Naive B cell (primary cell): ENCODE results near the gene ABHD18. TPM values are rescaled to one million over a fixed set of nuclear protein-coding genes. Genes with fewer than 3 reads are reported as not detected.
"Not testable (repeated sequence)": the region's sequence is repeated elsewhere in the genome, so short reads cannot be mapped to it uniquely, and the experiment has no call there.

ENCODE experiments used
- ATAC-seq, 2 donors: fragments of 150-1000 bp; cut with Tn5 transposase; 2 replicates each; pipeline ENCODE4 v1.10.0; 2021; ENCODE audit warnings: low read depth in 2 of 2, mild to moderate bottlenecking in 2 of 2, moderate library complexity in 2 of 2
- DNase-seq: peaks from one replicate; pipeline ENCODE4 v3.0.0; 2022
- H3K27ac Mint-ChIP-seq, 6 donors: one replicate each; pipeline ENCODE4 v1.8.0; 2020 to 2022; ENCODE audit warnings: mild to moderate bottlenecking in 6 of 6, mixed read lengths in 6 of 6, moderate library complexity in 5 of 6, inconsistent platforms in 2 of 6
- H3K27me3 Mint-ChIP-seq, 3 donors: one replicate each; pipeline ENCODE4 v1.8.0; 2021 to 2022; ENCODE audit warnings: mixed read lengths in 3 of 3, mild to moderate bottlenecking in 1 of 3
- H3K36me3 Mint-ChIP-seq, 2 donors: one replicate each; pipeline ENCODE4 v1.8.0; 2020 to 2022; ENCODE audit warnings: mixed read lengths in 2 of 2, inconsistent platforms in 1 of 2, mild to moderate bottlenecking in 1 of 2
- H3K4me1 Mint-ChIP-seq, 3 donors: one replicate each; pipeline ENCODE4 v1.8.0; 2020 to 2022; ENCODE audit warnings: mixed read lengths in 3 of 3, inconsistent platforms in 1 of 3, mild to moderate bottlenecking in 1 of 3, moderate library complexity in 1 of 3
- H3K4me3 Mint-ChIP-seq, 8 donors: one replicate each; pipeline ENCODE4 v1.8.0; 2020 to 2022; ENCODE audit warnings: mild to moderate bottlenecking in 8 of 8, mixed read lengths in 8 of 8, moderate library complexity in 8 of 8, inconsistent platforms in 2 of 8
- H3K9me3 Mint-ChIP-seq, 7 donors: one replicate each; pipeline ENCODE4 v1.8.0; 2020 to 2022; ENCODE audit warnings: mixed read lengths in 7 of 7, mild to moderate bottlenecking in 5 of 7, inconsistent platforms in 2 of 7, moderate library complexity in 1 of 7
- polyA plus RNA-seq, 6 donors: library from polyadenylated mRNA; unstranded; fragments of 300-500 nt; fragmentation: Illumina TruSeq; gene quantifications; one replicate each; pipeline ENCODE4 v1.2.3, GENCODE V29; 2021; ENCODE audit warnings: low read depth in 6 of 6

ABHD18 gene
- polyA plus RNA-seq: 10 to 100 TPM in 1 of 6 donors, 1 to 10 TPM in 5; 3.4 to 12.3 (median 8.5) TPM

GRCh38 chr4:127965062-127965802 lies at the start of gene ABHD18, which contains the start of gene MFSD8:
TSS of gene ABHD18 (plus strand) at chr4:127965406. CDS start at chr4:127982956, 17,550 bp downstream.
TSS of gene MFSD8 (minus strand) at chr4:127965173. CDS start at chr4:127965133, 40 bp downstream.
- Mint-ChIP-seq H3K27me3 (no peaks in the 10 kb centered on the region), H3K4me3 (peak within 1 kb of the TSS; percentile 84 to 98 (median 96)), H3K36me3 (no peaks in the 10 kb centered on the region), H3K27ac (peak within 1 kb of the TSS; percentile 94 to 98 (median 97)), H3K9me3 (no peaks in the 10 kb centered on the region), H3K4me1 (peaks cover 10 to 42% (median 34%) of the 10 kb centered on the region in 3 donors)
- peak; percentile 83 to 85 for ATAC-seq
- DNase-seq: peak; percentile 97

GRCh38 chr4:127916512-127916911 lies 48.7 kb upstream of the ABHD18 start:
- H3K27me3 Mint-ChIP-seq: no peaks in the 10 kb centered on the region
- ATAC-seq: no peak
- H3K4me3 Mint-ChIP-seq: no peak overlapping the region
- no peaks in the 10 kb centered on the region for H3K9me3 Mint-ChIP-seq
- no peak for DNase-seq
- no peaks in the 10 kb centered on the region for H3K4me1 Mint-ChIP-seq
- peaks cover 15 to 17% of the 10 kb centered on the region in 2 donors for H3K36me3 Mint-ChIP-seq
- H3K27ac Mint-ChIP-seq: no peak overlapping the region

GRCh38 chr4:127917151-127917550 lies 48.1 kb upstream of the ABHD18 start:
- no peak overlapping the region for H3K4me3 Mint-ChIP-seq
- peaks cover 15 to 17% of the 10 kb centered on the region in 2 donors for H3K36me3 Mint-ChIP-seq
- ATAC-seq: no peak
- H3K9me3 Mint-ChIP-seq: no peaks in the 10 kb centered on the region
- DNase-seq: no peak
- H3K4me1 Mint-ChIP-seq: no peaks in the 10 kb centered on the region
- H3K27me3 Mint-ChIP-seq: no peaks in the 10 kb centered on the region
- peak overlapping the region in 3 of 6 donors; percentile 24 to 56 (median 24) for H3K27ac Mint-ChIP-seq

GRCh38 chr4:127920521-127920920 lies 44.7 kb upstream of the ABHD18 start:
- DNase-seq (no peak), ATAC-seq (no peak)
- no peak overlapping the region for H3K27ac Mint-ChIP-seq
- no peaks in the 10 kb centered on the region for H3K4me1 Mint-ChIP-seq
- no peaks in the 10 kb centered on the region for H3K27me3 Mint-ChIP-seq
- H3K4me3 Mint-ChIP-seq: no peak overlapping the region
- peaks cover 0 to 3% (median 0%) of the 10 kb centered on the region in 7 donors for H3K9me3 Mint-ChIP-seq
- H3K36me3 Mint-ChIP-seq: peaks cover 21 to 27% of the 10 kb centered on the region in 2 donors

- H3K4me3 Mint-ChIP-seq: no peak overlapping the region
- ATAC-seq: no peak
- no peak for DNase-seq
- H3K27ac Mint-ChIP-seq: no peak overlapping the region
- H3K9me3 Mint-ChIP-seq: peaks cover 0 to 5% (median 0%) of the 10 kb centered on the region in 7 donors
- H3K36me3 Mint-ChIP-seq: peaks cover 22 to 25% of the 10 kb centered on the region in 2 donors
- H3K4me1 Mint-ChIP-seq: no peaks in the 10 kb centered on the region
- H3K27me3 Mint-ChIP-seq: no peaks in the 10 kb centered on the region
Measured at GRCh38 chr4:127922226-127922625, 43.0 kb upstream of the ABHD18 start.

- H3K27me3 Mint-ChIP-seq, ATAC-seq, DNase-seq, H3K9me3 Mint-ChIP-seq, H3K4me1 Mint-ChIP-seq: not testable (repeated sequence)
- Mint-ChIP-seq H3K27ac (peak overlapping the region in 2 of 6 donors; percentile 42 to 50), H3K36me3 (peaks cover 8 to 21% of the 10 kb centered on the region in 2 donors), H3K4me3 (peak overlapping the region in 1 of 8 donors; percentile 74)
Measured at GRCh38 chr4:127925720-127926119, 39.5 kb upstream of the ABHD18 start.

GRCh38 chr4:127930175-127930574 lies 35.0 kb upstream of the ABHD18 start:
- Mint-ChIP-seq H3K4me3 (no peak overlapping the region), H3K4me1 (no peaks in the 10 kb centered on the region), H3K27me3 (no peaks in the 10 kb centered on the region), H3K27ac (peak overlapping the region in 1 of 6 donors; percentile 56), H3K9me3 (peaks cover 0 to 5% (median 0%) of the 10 kb centered on the region in 7 donors), H3K36me3 (peaks cover 6 to 15% of the 10 kb centered on the region in 2 donors)
- ATAC-seq (no peak), DNase-seq (no peak)

- DNase-seq, H3K27me3 Mint-ChIP-seq, H3K4me1 Mint-ChIP-seq, H3K9me3 Mint-ChIP-seq, H3K4me3 Mint-ChIP-seq, H3K36me3 Mint-ChIP-seq, H3K27ac Mint-ChIP-seq, ATAC-seq: not testable (repeated sequence)
Measured at GRCh38 chr4:127931836-127932235, 33.4 kb upstream of the ABHD18 start.

- H3K27me3 Mint-ChIP-seq: no peaks in the 10 kb centered on the region
- ATAC-seq (no peak), DNase-seq (no peak)
- no peak overlapping the region for H3K4me3 Mint-ChIP-seq
- peak overlapping the region in 3 of 6 donors; percentile 1 to 45 (median 37) for H3K27ac Mint-ChIP-seq
- H3K9me3 Mint-ChIP-seq: no peaks in the 10 kb centered on the region
- peaks cover 0 to 11% of the 10 kb centered on the region in 2 donors for H3K36me3 Mint-ChIP-seq
- H3K4me1 Mint-ChIP-seq: no peaks in the 10 kb centered on the region
Measured at GRCh38 chr4:127936974-127937373, 28.2 kb upstream of the ABHD18 start.

GRCh38 chr4:127957105-127957504 lies 8.1 kb upstream of the ABHD18 start:
- Mint-ChIP-seq H3K4me1 (peaks cover under 1 to 6% (median 4%) of the 10 kb centered on the region in 3 donors), H3K27ac (no peak overlapping the region), H3K9me3 (no peaks in the 10 kb centered on the region), H3K27me3 (no peaks in the 10 kb centered on the region), H3K36me3 (peaks cover 0 to 5% of the 10 kb centered on the region in 2 donors), H3K4me3 (no peak overlapping the region)
- DNase-seq (no peak), ATAC-seq (no peak)

- Mint-ChIP-seq H3K4me3 (peak overlapping the region in 1 of 8 donors; percentile 9), H3K9me3 (no peaks in the 10 kb centered on the region), H3K27ac (no peak overlapping the region), H3K4me1 (peaks cover 4 to 23% (median 18%) of the 10 kb centered on the region in 3 donors), H3K27me3 (no peaks in the 10 kb centered on the region), H3K36me3 (peaks cover 0 to under 1% of the 10 kb centered on the region in 2 donors)
- ATAC-seq (no peak), DNase-seq (no peak)
Measured at GRCh38 chr4:127959794-127960193, 5.4 kb upstream of the ABHD18 start.

- ATAC-seq, H3K36me3 Mint-ChIP-seq, H3K9me3 Mint-ChIP-seq, H3K27me3 Mint-ChIP-seq, DNase-seq: not testable (repeated sequence)
- peaks cover 13 to 41% (median 34%) of the 10 kb centered on the region in 3 donors for H3K4me1 Mint-ChIP-seq
- peak overlapping the region in 5 of 6 donors; percentile 16 to 94 (median 59) for H3K27ac Mint-ChIP-seq
- peak overlapping the region; percentile 70 to 91 (median 84) for H3K4me3 Mint-ChIP-seq
Measured at GRCh38 chr4:127963633-127964398, 1.4 kb upstream of the ABHD18 start.

- H3K27me3 Mint-ChIP-seq, DNase-seq, H3K9me3 Mint-ChIP-seq, H3K36me3 Mint-ChIP-seq: not testable (repeated sequence)
- peak overlapping the region; percentile 82 to 98 (median 96) for H3K4me3 Mint-ChIP-seq
- peak; percentile 16 for ATAC-seq
- peak overlapping the region; percentile 94 to 98 (median 97) for H3K27ac Mint-ChIP-seq
- H3K4me1 Mint-ChIP-seq: peaks cover 10 to 42% (median 34%) of the 10 kb centered on the region in 3 donors
Measured at GRCh38 chr4:127964426-127965061, 662 bp upstream of the ABHD18 start.
